Loucy (cell line): ENCODE measurements around the gene MFN1.

Experiments
- H2AFZ ChIP-seq: fragments of 200-600 bp; sonication (generic); 2 replicates; pipeline ENCODE4 v1.6.0; 2016; ENCODE audit warnings: antibody characterized with exemption, mild to moderate bottlenecking, low read length, moderate library complexity
- H3F3A ChIP-seq: fragments of 200-600 bp; 2 replicates; pipeline ENCODE4 v1.6.0; 2016; ENCODE audit warnings: antibody characterized with exemption, low read depth, mild to moderate bottlenecking
- H3K27me3 ChIP-seq: fragments of 200-600 bp; sonication (generic); 2 replicates; pipeline ENCODE4 v1.6.1; 2014; ENCODE audit warnings: low read length, mild to moderate bottlenecking; ENCODE audit not compliant: insufficient read depth, poor library complexity, severe bottlenecking
- H3K36me3 ChIP-seq: fragments of 200-600 bp; sonication (generic); 2 replicates; pipeline ENCODE4 v1.6.1; 2016; ENCODE audit warnings: low read length; ENCODE audit not compliant: insufficient read depth
- H3K4me1 ChIP-seq: fragments of 200-600 bp; sonication (generic); 2 replicates; pipeline ENCODE4 v1.5.1; 2014; ENCODE audit warnings: low read length, mild to moderate bottlenecking; ENCODE audit not compliant: insufficient read depth, poor library complexity, severe bottlenecking
- H3K4me2 ChIP-seq: fragments of 200-600 bp; sonication (generic); 2 replicates; pipeline ENCODE4 v1.6.0; 2014; ENCODE audit warnings: antibody characterized with exemption, low read length, low read depth, mild to moderate bottlenecking; ENCODE audit not compliant: poor library complexity, severe bottlenecking
- H3K4me3 ChIP-seq: fragments of 200-600 bp; sonication (generic); 2 replicates; pipeline ENCODE4 v1.5.1; 2014; ENCODE audit warnings: low read length, mild to moderate bottlenecking, mixed read lengths; ENCODE audit not compliant: poor library complexity, severe bottlenecking
- H3K79me2 ChIP-seq: fragments of 200-600 bp; sonication (generic); 2 replicates; pipeline ENCODE4 v1.6.1; 2014; ENCODE audit warnings: low read length; ENCODE audit not compliant: insufficient read depth
- H3K9ac ChIP-seq: fragments of 200-600 bp; sonication (generic); 2 replicates; pipeline ENCODE4 v1.6.0; 2014; ENCODE audit warnings: mild to moderate bottlenecking, low read depth, low read length, moderate library complexity; ENCODE audit not compliant: poor library complexity, severe bottlenecking
- H3K9me2 ChIP-seq: fragments of 200-600 bp; sonication (generic); replicated peaks from 2 replicates; pipeline ENCODE4 v1.6.1; 2016; ENCODE audit warnings: low read depth, low read length, mixed read lengths
- H3K9me3 ChIP-seq: fragments of 200-600 bp; sonication (generic); 2 replicates; pipeline ENCODE4 v1.6.1; 2014; ENCODE audit warnings: mild to moderate bottlenecking, antibody characterized with exemption, low read length, low read depth; ENCODE audit not compliant: insufficient read depth
- H4K20me1 ChIP-seq: fragments of 200-600 bp; sonication (generic); 2 replicates; pipeline ENCODE4 v1.6.0; 2014; ENCODE audit warnings: antibody characterized with exemption, low read length, mild to moderate bottlenecking; ENCODE audit not compliant: insufficient read depth, poor library complexity, severe bottlenecking
- CTCF ChIP-seq: fragments of 200-600 bp; sonication (generic); conservative IDR thresholded peaks from 2 replicates; pipeline ENCODE4 v1.5.1; 2014; ENCODE audit warnings: mild to moderate bottlenecking, antibody characterized with exemption, low read length
- EZH2phosphoT487 ChIP-seq: fragments of 200-600 bp; IDR thresholded peaks from 2 replicates; pipeline ENCODE4 v1.6.1; 2018; ENCODE audit warnings: antibody characterized with exemption, mild to moderate bottlenecking, moderate library complexity, borderline replicate concordance

MFN1 gene

GRCh38 chr3:179318876-179319275, 28.6 kb upstream of the MFN1 start:
- Histone ChIP-seq H3F3A (no peaks in the 10 kb centered on the region), H3K4me3 (no peak overlapping the region), H3K9ac (no peak overlapping the region), H3K27me3 (no peaks in the 10 kb centered on the region), H3K36me3 (no peaks in the 10 kb centered on the region), H3K9me2 (no peaks in the 10 kb centered on the region), H3K4me2 (no peak overlapping the region), H2AFZ (no peak overlapping the region), H3K79me2 (peaks cover 9% of the 10 kb centered on the region), H3K9me3 (no peaks in the 10 kb centered on the region), H4K20me1 (peaks cover 6% of the 10 kb centered on the region), H3K4me1 (peaks cover 17% of the 10 kb centered on the region)
- no peak for TF ChIP-seq EZH2phosphoT487
- no peak for TF ChIP-seq CTCF

- Histone ChIP-seq H3K4me1 (peaks cover 32% of the 10 kb centered on the region), H3K9me2 (no peaks in the 10 kb centered on the region), H2AFZ (peak overlapping the region; percentile 94), H3K4me3 (peak overlapping the region; percentile 86), H3K27me3 (no peaks in the 10 kb centered on the region), H3K36me3 (no peaks in the 10 kb centered on the region), H3K4me2 (peak overlapping the region; percentile 82), H3K9ac (peak overlapping the region; percentile 65), H3F3A (no peaks in the 10 kb centered on the region), H4K20me1 (peaks cover 34% of the 10 kb centered on the region), H3K9me3 (no peaks in the 10 kb centered on the region), H3K79me2 (peaks cover 38% of the 10 kb centered on the region)
- TF ChIP-seq EZH2phosphoT487 (no peak), CTCF (peak; percentile 67)
These were observed 25.7 kb upstream of the MFN1 start for GRCh38 chr3:179321668-179322285.

- Histone ChIP-seq H3K4me1 (peaks cover 38% of the 10 kb centered on the region), H3K79me2 (peaks cover 46% of the 10 kb centered on the region), H3K9me3 (no peaks in the 10 kb centered on the region), H3K4me3 (peak within 1 kb of the TSS; percentile 86), H3K36me3 (no peaks in the 10 kb centered on the region), H3F3A (no peaks in the 10 kb centered on the region), H2AFZ (peak within 1 kb of the TSS; percentile 94), H3K9ac (peak within 1 kb of the TSS; percentile 87), H4K20me1 (peaks cover 41% of the 10 kb centered on the region), H3K9me2 (no peaks in the 10 kb centered on the region), H3K4me2 (peak within 1 kb of the TSS; percentile 91), H3K27me3 (no peaks in the 10 kb centered on the region)
- TF ChIP-seq CTCF (peak; percentile 67), EZH2phosphoT487 (no peak)
These were observed 25.0 kb upstream of the MFN1 start, which contains the start of gene ZNF639 for GRCh38 chr3:179322286-179323196. TSS of gene ZNF639 (plus strand) at chr3:179323031. CDS start at chr3:179328294, 5,263 bp downstream.
